Body of pancreas (tissue), 4 donors: ENCODE results near the gene AGPAT3. TPM values are rescaled to one million over a fixed set of nuclear protein-coding genes. Genes with fewer than 3 reads are reported as not detected.

Experiments used
- ATAC-seq: fragments of 150-250 bp; one replicate; pipeline ENCODE4 v1.9.1; 2016
- DNase-seq, 4 donors: peaks; one replicate each; pipeline ENCODE4 v3.0.0-alpha.2; 2019
- H3K27ac ChIP-seq, 4 donors: fragments of 200-600 bp; sonication (generic); 1 replicate in 3 of 4; 2 replicates in 1 of 4; pipeline versions ENCODE4 v1.5.1 to v1.6.1; 2016 to 2019; ENCODE audit warnings: mild to moderate bottlenecking in 1 of 4, mixed read lengths in 1 of 4, moderate library complexity in 1 of 4
- H3K27me3 ChIP-seq, 2 donors: fragments of 200-600 bp; sonication (generic); one replicate each; pipeline ENCODE4 v1.6.0; 2016; ENCODE audit warnings: mild to moderate bottlenecking in 1 of 2
- H3K36me3 ChIP-seq, 2 donors: fragments of 200-600 bp; sonication (generic); replicated peaks in 1 of 2; 2 replicates each; pipeline ENCODE4 v1.5.1; 2016; ENCODE audit warnings: low read depth in 2 of 2; ENCODE audit not compliant: insufficient read depth in 1 of 2
- H3K4me1 ChIP-seq: fragments of 200-600 bp; sonication (generic); one replicate; pipeline ENCODE4 v1.6.0; 2016
- H3K4me3 ChIP-seq, 2 donors: fragments of 200-600 bp; sonication (generic); 1 replicate in 1 of 2; 2 replicates in 1 of 2; pipeline ENCODE4 v1.5.1; 2016 to 2019
- H3K9me3 ChIP-seq, 3 donors: fragments of 200-600 bp; sonication (generic); 1 replicate in 2 of 3; 2 replicates in 1 of 3; pipeline ENCODE4 v1.5.1; 2016
- POLR2A ChIP-seq, 3 donors: fragments of 450-650 bp; IDR thresholded peaks; one replicate each; pipeline ENCODE4 v1.6.1; 2016; ENCODE audit warnings: antibody characterized with exemption in 3 of 3, mild to moderate bottlenecking in 2 of 3
- WGBS, 2 donors: methylation state at CpG; one replicate each; pipeline ENCODE4 v1.1.5; 2017; 5-methylcytosine and 5-hydroxymethylcytosine counted together
- intact Hi-C: fragments of 100-400 bp; cut with DNase I; formaldehyde crosslinking; loops from one replicate; pipeline ENCODE4 v1.15.1; 2023
- total RNA-seq, 2 donors: library from RNA; depleted of rRNA; stranded (reverse); fragments of >200 nt; gene quantifications; one replicate each; pipeline ENCODE4 v1.1.0, GENCODE V29; 2016
- TF ChIP-seq, protein P1 (sequence below), 7 experiments: fragments of 450-650 bp in 4 of 7; fragments of 200-600 bp in 3 of 7; sonication (generic) in 3 of 7; IDR thresholded peaks; one replicate each; pipeline ENCODE4 v1.5.1; 2016 to 2019; ENCODE audit warnings: antibody characterized with exemption in 7 of 7

The AGPAT3 gene
- total RNA-seq, 2 donors from 2014 or later: 21.8 to 39.2 TPM

DNA sequence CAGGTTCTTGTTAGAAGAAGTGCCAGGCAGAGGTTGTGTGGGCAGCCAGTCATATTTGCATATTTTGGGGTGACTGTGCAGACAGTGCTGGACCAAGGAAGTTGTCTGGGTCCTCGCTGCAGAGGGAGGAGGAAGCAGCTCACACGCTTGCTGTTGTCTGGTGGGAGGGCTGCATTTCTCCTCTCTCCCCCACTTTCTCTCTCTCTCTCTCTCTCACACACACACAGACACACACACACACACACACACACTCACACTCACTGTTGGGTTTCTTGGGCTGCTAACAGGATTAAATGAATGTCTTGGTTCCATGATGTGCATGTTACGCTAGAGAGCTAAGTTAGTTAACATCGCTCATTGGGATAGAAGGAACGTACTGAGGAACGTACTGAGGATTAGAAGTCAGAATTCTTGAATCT lies 72.9 kb downstream of the AGPAT3 start:
- no peaks in the 10 kb centered on the region for H3K36me3 ChIP-seq
- H3K9me3 ChIP-seq: no peaks in the 10 kb centered on the region
- no peak for DNase-seq
- no peak overlapping the region for H3K27ac ChIP-seq
- intact Hi-C loops: no loop called here
- ATAC-seq: no peak
- no peak overlapping the region for H3K4me3 ChIP-seq
- peaks cover 13% of the 10 kb centered on the region for H3K4me1 ChIP-seq
- H3K27me3 ChIP-seq: no peaks in the 10 kb centered on the region
- TF ChIP-seq, protein P1, sequence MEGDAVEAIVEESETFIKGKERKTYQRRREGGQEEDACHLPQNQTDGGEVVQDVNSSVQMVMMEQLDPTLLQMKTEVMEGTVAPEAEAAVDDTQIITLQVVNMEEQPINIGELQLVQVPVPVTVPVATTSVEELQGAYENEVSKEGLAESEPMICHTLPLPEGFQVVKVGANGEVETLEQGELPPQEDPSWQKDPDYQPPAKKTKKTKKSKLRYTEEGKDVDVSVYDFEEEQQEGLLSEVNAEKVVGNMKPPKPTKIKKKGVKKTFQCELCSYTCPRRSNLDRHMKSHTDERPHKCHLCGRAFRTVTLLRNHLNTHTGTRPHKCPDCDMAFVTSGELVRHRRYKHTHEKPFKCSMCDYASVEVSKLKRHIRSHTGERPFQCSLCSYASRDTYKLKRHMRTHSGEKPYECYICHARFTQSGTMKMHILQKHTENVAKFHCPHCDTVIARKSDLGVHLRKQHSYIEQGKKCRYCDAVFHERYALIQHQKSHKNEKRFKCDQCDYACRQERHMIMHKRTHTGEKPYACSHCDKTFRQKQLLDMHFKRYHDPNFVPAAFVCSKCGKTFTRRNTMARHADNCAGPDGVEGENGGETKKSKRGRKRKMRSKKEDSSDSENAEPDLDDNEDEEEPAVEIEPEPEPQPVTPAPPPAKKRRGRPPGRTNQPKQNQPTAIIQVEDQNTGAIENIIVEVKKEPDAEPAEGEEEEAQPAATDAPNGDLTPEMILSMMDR (IDR thresholded peaks at IDR 0.05): no peak
- TF ChIP-seq POLR2A (IDR thresholded peaks at IDR 0.05): no peak
- 89 to 96% methylated on average over 6 of the region's 6 CpGs for WGBS, 2 donors

DNA sequence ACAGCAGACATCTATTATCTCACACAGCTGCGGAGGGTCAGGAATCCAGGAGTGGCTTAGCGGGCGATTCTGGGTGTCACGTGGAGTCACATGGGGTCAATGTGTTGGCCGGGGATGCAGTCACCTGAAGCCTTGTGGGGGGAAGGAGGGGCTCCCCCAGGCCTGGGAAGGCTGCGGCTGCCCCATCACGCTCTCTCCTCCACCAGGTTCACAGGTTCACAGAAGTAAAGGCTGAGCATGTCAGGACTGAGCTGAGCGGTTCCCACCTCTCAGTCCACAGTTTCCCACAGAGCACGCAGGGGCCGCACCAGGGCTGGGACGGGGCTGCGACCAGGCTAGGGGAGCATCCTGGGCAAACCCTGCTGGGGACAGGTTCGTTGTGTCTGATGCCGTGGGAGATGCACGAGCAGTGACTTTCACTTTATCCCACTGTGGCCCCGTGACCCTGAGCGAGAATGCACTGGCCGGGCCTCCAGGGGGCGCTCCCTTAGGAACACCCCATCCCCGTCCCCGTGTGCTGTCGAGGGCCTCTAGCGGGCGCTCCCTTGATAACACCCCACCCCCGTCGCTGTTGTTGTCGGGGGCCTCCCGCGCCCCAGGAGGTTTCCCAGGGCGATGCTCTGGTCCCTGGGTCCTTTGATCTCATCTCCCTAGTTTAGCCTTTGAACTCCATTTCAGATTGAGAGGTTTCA lies 73.9 kb downstream of the AGPAT3 start:
- peak; percentile 93 for ATAC-seq
- Histone ChIP-seq H3K9me3 (no peaks in the 10 kb centered on the region), H3K36me3 (no peaks in the 10 kb centered on the region), H3K4me1 (peaks cover 13% of the 10 kb centered on the region), H3K4me3 (no peak overlapping the region), H3K27me3 (no peaks in the 10 kb centered on the region), H3K27ac (peak overlapping the region in 3 of 4 donors; percentile 41 to 67 (median 55))
- TF ChIP-seq, protein P1 (IDR thresholded peaks at IDR 0.05): peak; percentile 90 to 98 (median 94)
- no peak for TF ChIP-seq POLR2A (IDR thresholded peaks at IDR 0.05)
- intact Hi-C loops: no loop called here
- WGBS, 2 donors: 8 to 12% methylated on average over 15 to 29 of the region's 30 CpGs
- peak; percentile 81 to 86 (median 83) for DNase-seq

DNA sequence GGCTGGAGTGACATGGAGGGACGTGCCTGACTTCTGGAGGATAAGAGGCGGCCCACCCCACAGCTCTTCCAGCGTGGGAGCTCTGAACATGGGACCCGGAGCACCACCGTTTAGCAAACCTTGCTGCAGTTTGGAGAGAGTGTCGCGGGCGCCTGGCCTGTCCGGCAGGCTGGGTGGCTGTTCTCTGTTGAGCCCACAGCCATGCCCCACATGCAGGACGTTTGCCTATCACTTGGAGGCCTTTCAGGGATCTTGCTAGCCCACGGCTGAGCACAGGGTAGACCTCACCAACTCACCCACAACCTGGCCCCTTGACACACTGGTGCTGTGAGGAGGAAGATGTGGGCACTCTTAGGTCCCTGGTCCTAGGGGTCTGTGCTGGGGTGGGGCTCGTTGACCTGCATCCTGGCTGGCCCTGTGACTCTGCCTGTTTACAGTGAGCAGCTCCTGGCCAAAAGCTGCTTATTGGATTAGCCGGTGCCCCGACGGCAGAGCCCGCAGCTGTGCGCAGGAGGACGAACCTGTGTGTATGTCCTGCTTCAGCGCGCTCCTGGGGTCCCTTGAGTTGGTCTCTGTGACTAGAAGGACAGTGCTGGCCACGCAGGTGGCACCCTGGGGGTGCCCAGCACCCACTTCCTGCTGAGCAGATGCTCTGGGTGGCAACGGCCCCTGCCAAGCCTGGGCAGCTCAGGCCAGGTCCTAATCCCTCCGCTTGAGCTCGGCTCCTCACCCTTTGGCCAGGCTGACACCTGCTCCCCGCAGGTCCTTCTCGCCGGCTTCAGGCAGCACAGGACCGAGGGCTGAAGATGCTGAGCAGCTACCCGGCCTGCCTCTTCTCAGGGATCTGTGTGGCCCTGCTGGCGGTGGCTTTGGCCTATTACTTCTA lies 74.7 kb downstream of the AGPAT3 start:
- no peak for DNase-seq
- Histone ChIP-seq H3K9me3 (no peaks in the 10 kb centered on the region), H3K4me1 (peaks cover 13% of the 10 kb centered on the region), H3K27me3 (no peaks in the 10 kb centered on the region), H3K27ac (peak overlapping the region in 1 of 4 donors; percentile 41), H3K4me3 (no peak overlapping the region), H3K36me3 (no peaks in the 10 kb centered on the region)
- WGBS, 2 donors: 69 to 80% methylated on average over 17 to 30 of the region's 30 CpGs
- no peak for ATAC-seq
- intact Hi-C loops: no loop called here
- TF ChIP-seq POLR2A (IDR thresholded peaks at IDR 0.05): no peak
- TF ChIP-seq, protein P1 (IDR thresholded peaks at IDR 0.05): no peak

DNA sequence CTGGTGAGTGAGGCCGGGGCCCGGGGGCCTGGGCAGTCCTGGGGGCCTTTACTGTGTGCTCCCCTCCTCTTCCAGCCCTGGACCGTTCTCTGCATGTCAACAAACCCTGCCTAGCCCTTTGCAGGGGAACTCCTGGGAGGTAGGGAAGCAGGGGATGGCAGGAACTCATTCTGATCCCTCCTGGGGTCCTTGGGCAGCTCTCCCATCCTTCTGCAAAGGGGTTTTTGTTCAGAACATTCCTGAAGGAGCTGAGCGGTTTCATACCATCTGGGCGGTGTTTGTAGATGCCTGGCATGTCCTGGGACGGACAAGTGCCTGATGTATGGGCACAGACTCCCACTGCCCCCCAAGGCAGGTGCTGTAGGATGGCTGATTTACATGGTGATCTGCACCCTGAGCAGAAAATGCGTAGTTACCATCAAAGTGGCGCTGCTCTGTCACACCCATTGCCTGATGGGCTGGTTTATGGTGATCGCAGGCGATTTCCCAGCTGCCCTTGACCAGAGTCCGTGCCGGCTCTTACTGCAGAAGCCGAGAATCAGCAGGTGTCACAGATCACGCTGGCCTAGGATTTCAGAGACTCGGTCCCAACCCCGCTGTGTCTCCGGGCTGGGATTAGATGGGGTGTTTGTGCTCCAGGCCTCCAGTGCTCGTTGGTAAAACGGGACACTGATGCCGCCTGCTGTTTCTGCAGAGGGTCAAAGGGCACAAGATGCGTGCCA lies 75.5 kb downstream of the AGPAT3 start:
- H3K4me1 ChIP-seq: peaks cover 13% of the 10 kb centered on the region
- intact Hi-C loops: no loop called here
- no peak for ATAC-seq
- H3K36me3 ChIP-seq: no peaks in the 10 kb centered on the region
- H3K27ac ChIP-seq: no peak overlapping the region
- H3K9me3 ChIP-seq: no peaks in the 10 kb centered on the region
- H3K4me3 ChIP-seq: no peak overlapping the region
- no peaks in the 10 kb centered on the region for H3K27me3 ChIP-seq
- TF ChIP-seq POLR2A (IDR thresholded peaks at IDR 0.05): no peak
- TF ChIP-seq, protein P1 (IDR thresholded peaks at IDR 0.05): no peak
- WGBS, 2 donors: 86 to 89% methylated on average over 7 to 21 of the region's 21 CpGs
- DNase-seq: no peak
